GM19239 (cell line): ENCODE measurements around the gene ELMO1.

ENCODE experiments used
- DNase-seq: peaks from one replicate; pipeline ENCODE4 v3.0.0; 2011; ENCODE audit warnings: low spot score; ENCODE audit not compliant: insufficient read length
- FAIRE-seq: peaks from 2 replicates; lab custom pipeline; 2011; peaks lifted over from hg19 to GRCh38; lab: Jason Lieb, UNC

Gene ELMO1

GRCh38 chr7:36852017-36852416 lies 596.6 kb downstream of the ELMO1 start:
- FAIRE-seq (no peak), DNase-seq (no peak)

GRCh38 chr7:36851382-36851781 lies 597.3 kb downstream of the ELMO1 start:
- DNase-seq (no peak), FAIRE-seq (no peak)

- FAIRE-seq, result no peak
Observed at GRCh38 chr7:36847946-36848345, 600.7 kb downstream of the ELMO1 start.

GRCh38 chr7:36844374-36844773 lies 604.3 kb downstream of the ELMO1 start:
- no peak for FAIRE-seq
- no peak for DNase-seq

More at GRCh38 chr7:36847946-36848345, 600.7 kb downstream of the ELMO1 start:
- no peak for DNase-seq

- FAIRE-seq, result no peak
- DNase-seq, result no peak
Observed at GRCh38 chr7:36840904-36841303, 607.8 kb downstream of the ELMO1 start.

- no peak for FAIRE-seq
- no peak for DNase-seq
Observed at GRCh38 chr7:36838616-36839225, 609.9 kb downstream of the ELMO1 start.

- DNase-seq, result no peak
- FAIRE-seq, result no peak
Observed at GRCh38 chr7:36831049-36831448, 617.6 kb downstream of the ELMO1 start.

GRCh38 chr7:36827726-36828703 lies 620.6 kb downstream of the ELMO1 start:
- FAIRE-seq (no peak), DNase-seq (no peak)

- FAIRE-seq (no peak), DNase-seq (no peak)
Observed at GRCh38 chr7:36825501-36825900, 623.2 kb downstream of the ELMO1 start.

GRCh38 chr7:36823353-36823752 lies 625.3 kb downstream of the ELMO1 start:
- DNase-seq, result no peak
- no peak for FAIRE-seq

- FAIRE-seq, result no peak
- DNase-seq, result no peak
Observed at GRCh38 chr7:36821617-36822016, 627.0 kb downstream of the ELMO1 start.

- FAIRE-seq, result no peak
- DNase-seq, result no peak
Observed at GRCh38 chr7:36820527-36821170, 628.0 kb downstream of the ELMO1 start.

GRCh38 chr7:36819639-36820038 lies 629.0 kb downstream of the ELMO1 start:
- no peak for FAIRE-seq
- no peak for DNase-seq

- DNase-seq (no peak), FAIRE-seq (no peak)
Observed at GRCh38 chr7:36814311-36814710, 634.4 kb downstream of the ELMO1 start.

GRCh38 chr7:36811807-36812206 lies 636.9 kb downstream of the ELMO1 start:
- DNase-seq, result no peak
- FAIRE-seq, result no peak

- DNase-seq, result no peak
- FAIRE-seq, result no peak
Observed at GRCh38 chr7:36810489-36810888, 638.2 kb downstream of the ELMO1 start.

GRCh38 chr7:36810032-36810431 lies 638.6 kb downstream of the ELMO1 start:
- FAIRE-seq, result no peak
- no peak for DNase-seq

- DNase-seq (no peak), FAIRE-seq (no peak)
Observed at GRCh38 chr7:36809510-36809909, 639.2 kb downstream of the ELMO1 start.

- no peak for DNase-seq
- FAIRE-seq, result no peak
Observed at GRCh38 chr7:36809086-36809485, 639.6 kb downstream of the ELMO1 start.

- DNase-seq, result no peak
- no peak for FAIRE-seq
Observed at GRCh38 chr7:36806891-36807290, 641.8 kb downstream of the ELMO1 start.
